ENCODE measurements around the gene SOX5.
"Not testable (repeated sequence)": the region's sequence is repeated elsewhere in the genome, so short reads cannot be mapped to it uniquely, and the experiment has no call there.

GRCh38 chr12:23876618-23877017 lies 72.9 kb downstream of the SOX5 start:
- TF ChIP-seq, protein P1, sequence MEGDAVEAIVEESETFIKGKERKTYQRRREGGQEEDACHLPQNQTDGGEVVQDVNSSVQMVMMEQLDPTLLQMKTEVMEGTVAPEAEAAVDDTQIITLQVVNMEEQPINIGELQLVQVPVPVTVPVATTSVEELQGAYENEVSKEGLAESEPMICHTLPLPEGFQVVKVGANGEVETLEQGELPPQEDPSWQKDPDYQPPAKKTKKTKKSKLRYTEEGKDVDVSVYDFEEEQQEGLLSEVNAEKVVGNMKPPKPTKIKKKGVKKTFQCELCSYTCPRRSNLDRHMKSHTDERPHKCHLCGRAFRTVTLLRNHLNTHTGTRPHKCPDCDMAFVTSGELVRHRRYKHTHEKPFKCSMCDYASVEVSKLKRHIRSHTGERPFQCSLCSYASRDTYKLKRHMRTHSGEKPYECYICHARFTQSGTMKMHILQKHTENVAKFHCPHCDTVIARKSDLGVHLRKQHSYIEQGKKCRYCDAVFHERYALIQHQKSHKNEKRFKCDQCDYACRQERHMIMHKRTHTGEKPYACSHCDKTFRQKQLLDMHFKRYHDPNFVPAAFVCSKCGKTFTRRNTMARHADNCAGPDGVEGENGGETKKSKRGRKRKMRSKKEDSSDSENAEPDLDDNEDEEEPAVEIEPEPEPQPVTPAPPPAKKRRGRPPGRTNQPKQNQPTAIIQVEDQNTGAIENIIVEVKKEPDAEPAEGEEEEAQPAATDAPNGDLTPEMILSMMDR (IDR thresholded peaks at IDR 0.05), result not testable (repeated sequence)
- TF ChIP-seq POLR2A, POLR2AphosphoS5 (IDR thresholded peaks at IDR 0.05): not testable (repeated sequence)

Measured in breast epithelium (tissue), 3 donors.